Esophagus muscularis mucosa (tissue), 4 donors: ENCODE measurements around the gene RABAC1. TPM values are rescaled to one million over a fixed set of nuclear protein-coding genes. Genes with fewer than 3 reads are reported as not detected.

Experiments used
- DNase-seq: peaks from one replicate; pipeline ENCODE4 v3.0.0-alpha.2; 2017; ENCODE audit errors: extremely low spot score
- H3K27ac ChIP-seq, 4 donors: fragments of 200-600 bp; sonication (generic); replicated peaks in 1 of 4; 1 replicate in 3 of 4; 2 replicates in 1 of 4; pipeline ENCODE4 v1.5.1; 2016 to 2019; ENCODE audit warnings: mild to moderate bottlenecking in 1 of 4
- H3K27me3 ChIP-seq, 4 donors: fragments of 200-600 bp; sonication (generic); one replicate each; pipeline versions ENCODE4 v1.5.1 to v1.6.0; 2016 to 2019
- H3K36me3 ChIP-seq, 4 donors: fragments of 200-600 bp; sonication (generic); one replicate each; pipeline ENCODE4 v1.5.1; 2016 to 2019
- H3K4me1 ChIP-seq, 4 donors: fragments of 200-600 bp; sonication (generic); one replicate each; pipeline ENCODE4 v1.5.1; 2016 to 2019
- H3K4me3 ChIP-seq, 4 donors: fragments of 200-600 bp; sonication (generic); 1 replicate in 2 of 4; 2 replicates in 2 of 4; pipeline ENCODE4 v1.5.1; 2016 to 2019; ENCODE audit warnings: mild to moderate bottlenecking in 4 of 4, moderate library complexity in 1 of 4
- H3K9me3 ChIP-seq, 4 donors: fragments of 200-600 bp; sonication (generic); 1 replicate in 3 of 4; 2 replicates in 1 of 4; pipeline ENCODE4 v1.5.1; 2016 to 2019
- EP300 ChIP-seq: sonication (generic); formaldehyde crosslinking; IDR thresholded peaks from one replicate; pipeline ENCODE4 v1.6.1; 2017; ENCODE audit warnings: antibody characterized with exemption
- POLR2A ChIP-seq: fragments of 450-650 bp; IDR thresholded peaks from one replicate; pipeline ENCODE4 v1.6.1; 2017; ENCODE audit warnings: antibody characterized with exemption, moderate library complexity, mild to moderate bottlenecking, low read depth
- POLR2AphosphoS5 ChIP-seq, 2 donors: sonication (generic); formaldehyde crosslinking; IDR thresholded peaks; one replicate each; pipeline ENCODE4 v1.6.1; 2017; ENCODE audit warnings: antibody characterized with exemption in 2 of 2
- WGBS: methylation state at CpG from one replicate; pipeline ENCODE4 v1.1.5; 2018; 5-methylcytosine and 5-hydroxymethylcytosine counted together
- intact Hi-C: fragments of 100-400 bp; cut with DNase I; formaldehyde crosslinking; loops from one replicate; pipeline ENCODE4 v1.15.1; 2023
- total RNA-seq, 4 donors: library from RNA; depleted of rRNA; stranded (reverse); fragments of >200 nt; gene quantifications; one replicate each; pipeline versions ENCODE4 v1.1.0 to v1.2.1, GENCODE V29; 2016
- TF ChIP-seq, protein P1 (sequence below), 3 experiments: fragments of 200-600 bp in 2 of 3; fragments of 450-650 bp in 1 of 3; sonication (generic) in 2 of 3; IDR thresholded peaks; one replicate each; pipeline ENCODE4 v1.5.1; 2017 to 2019; ENCODE audit warnings: antibody characterized with exemption in 3 of 3, mild to moderate bottlenecking in 2 of 3, moderate library complexity in 1 of 3

Gene RABAC1
- total RNA-seq, 4 donors from 2014 or later, result 142 to 250 (median 201) TPM

DNA sequence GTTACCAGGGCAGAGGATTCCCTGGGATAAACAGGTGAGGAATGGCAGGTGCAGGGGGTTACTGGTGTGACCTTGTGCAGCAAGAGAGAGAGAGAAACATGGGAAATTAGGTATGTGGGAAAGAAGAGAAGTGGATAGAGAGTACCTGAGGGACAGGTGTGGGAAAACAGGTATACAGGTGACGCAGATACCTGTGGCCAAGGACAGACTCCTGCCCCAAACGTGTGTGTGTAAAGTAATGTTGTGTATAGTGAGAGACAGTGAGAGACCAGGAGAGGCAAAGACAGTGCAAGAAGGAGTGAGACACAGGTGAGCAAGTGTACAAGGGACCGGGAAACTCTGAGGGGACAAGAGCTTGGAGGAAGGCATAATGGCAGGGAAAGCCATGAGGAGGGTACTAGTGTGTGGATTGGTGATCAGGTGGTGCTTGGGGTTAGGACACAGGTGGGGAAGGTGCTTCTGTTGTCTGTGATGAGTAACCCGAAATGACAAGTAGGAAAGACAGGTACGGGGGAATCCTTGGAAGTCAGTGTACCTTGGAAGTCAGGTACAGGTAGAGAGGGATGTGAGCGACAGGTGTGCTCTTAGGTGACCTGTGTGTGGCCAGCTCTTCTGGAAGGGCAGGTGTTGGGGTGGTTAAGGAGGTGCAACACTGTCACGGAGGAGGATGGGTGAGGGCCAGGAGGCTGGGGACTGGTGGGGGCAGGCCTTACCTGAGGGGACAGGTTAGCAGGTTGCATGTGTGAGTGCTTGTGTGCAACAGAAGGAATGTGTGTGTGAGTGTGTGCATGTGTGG is 33.7 kb downstream of the RABAC1 start:
- Histone ChIP-seq H3K27ac (no peak overlapping the region), H3K9me3 (no peaks in the 10 kb centered on the region), H3K27me3 (peaks cover 5 to 100% (median 84%) of the 10 kb centered on the region in 4 donors), H3K4me3 (no peak overlapping the region), H3K36me3 (no peaks in the 10 kb centered on the region), H3K4me1 (peaks cover 17 to 24% (median 20%) of the 10 kb centered on the region in 4 donors)
- TF ChIP-seq, protein P1, sequence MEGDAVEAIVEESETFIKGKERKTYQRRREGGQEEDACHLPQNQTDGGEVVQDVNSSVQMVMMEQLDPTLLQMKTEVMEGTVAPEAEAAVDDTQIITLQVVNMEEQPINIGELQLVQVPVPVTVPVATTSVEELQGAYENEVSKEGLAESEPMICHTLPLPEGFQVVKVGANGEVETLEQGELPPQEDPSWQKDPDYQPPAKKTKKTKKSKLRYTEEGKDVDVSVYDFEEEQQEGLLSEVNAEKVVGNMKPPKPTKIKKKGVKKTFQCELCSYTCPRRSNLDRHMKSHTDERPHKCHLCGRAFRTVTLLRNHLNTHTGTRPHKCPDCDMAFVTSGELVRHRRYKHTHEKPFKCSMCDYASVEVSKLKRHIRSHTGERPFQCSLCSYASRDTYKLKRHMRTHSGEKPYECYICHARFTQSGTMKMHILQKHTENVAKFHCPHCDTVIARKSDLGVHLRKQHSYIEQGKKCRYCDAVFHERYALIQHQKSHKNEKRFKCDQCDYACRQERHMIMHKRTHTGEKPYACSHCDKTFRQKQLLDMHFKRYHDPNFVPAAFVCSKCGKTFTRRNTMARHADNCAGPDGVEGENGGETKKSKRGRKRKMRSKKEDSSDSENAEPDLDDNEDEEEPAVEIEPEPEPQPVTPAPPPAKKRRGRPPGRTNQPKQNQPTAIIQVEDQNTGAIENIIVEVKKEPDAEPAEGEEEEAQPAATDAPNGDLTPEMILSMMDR (IDR thresholded peaks at IDR 0.05), result no peak
- TF ChIP-seq POLR2AphosphoS5 (IDR thresholded peaks at IDR 0.05) (no peak), EP300 (no peak), POLR2A (no peak)
- no peak for DNase-seq
- intact Hi-C loops, result no loop called here
- 44% methylated on average over 7 of the region's 7 CpGs for WGBS

DNA sequence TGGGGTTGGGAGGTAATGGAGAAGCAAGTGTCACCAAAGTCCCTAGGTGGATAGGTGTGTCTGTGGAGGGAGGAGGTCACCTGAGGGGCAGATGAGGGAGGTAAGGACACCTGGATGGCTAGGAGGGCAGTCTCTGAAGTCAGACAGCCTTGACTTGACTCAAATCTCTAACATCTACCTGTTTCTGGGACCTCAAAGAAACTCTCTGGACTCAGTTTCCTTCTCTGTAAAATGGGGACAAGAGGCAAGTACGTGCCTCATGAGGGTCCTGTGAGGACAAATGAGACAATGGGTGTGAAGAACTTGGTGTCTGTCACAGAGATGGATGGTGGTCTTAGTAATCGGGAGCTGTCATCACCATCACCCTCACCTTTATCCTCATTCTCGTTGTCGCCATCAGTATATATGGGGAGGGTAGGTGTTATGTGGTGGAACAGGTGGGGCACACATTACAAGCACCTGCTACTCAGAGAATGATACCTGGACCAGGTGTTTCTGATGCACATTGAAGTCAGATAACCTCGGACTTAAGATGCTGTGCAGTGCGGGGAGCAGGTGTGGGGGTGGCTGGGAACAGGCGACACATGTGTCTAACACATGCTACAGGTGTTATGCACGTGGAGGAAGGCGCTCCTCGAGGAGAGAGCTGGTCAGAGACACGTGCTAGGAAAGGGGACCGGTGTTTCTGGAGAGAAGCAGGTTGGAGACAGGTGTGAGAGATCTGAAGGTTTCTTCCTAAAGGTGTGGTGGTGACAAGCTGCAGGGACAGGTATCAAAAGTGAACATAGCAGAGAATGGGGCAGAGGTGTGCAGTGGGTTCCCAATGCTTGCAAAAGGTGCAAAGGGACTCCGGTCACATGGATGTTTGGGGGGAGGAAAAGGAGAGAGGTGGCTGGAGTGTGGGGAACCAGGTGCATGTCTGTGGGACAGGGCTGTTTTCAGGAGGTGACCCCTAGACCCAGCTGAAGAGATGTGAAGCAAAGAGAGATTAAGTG is 34.7 kb downstream of the RABAC1 start:
- intact Hi-C loops, result no loop called here
- WGBS, result 45% methylated on average over 13 of the region's 13 CpGs
- Histone ChIP-seq H3K9me3 (no peaks in the 10 kb centered on the region), H3K27ac (no peak overlapping the region), H3K4me1 (peaks cover 17 to 21% (median 20%) of the 10 kb centered on the region in 4 donors), H3K36me3 (no peaks in the 10 kb centered on the region), H3K27me3 (peaks cover 5 to 100% (median 75%) of the 10 kb centered on the region in 4 donors), H3K4me3 (no peak overlapping the region)
- no peak for DNase-seq
- TF ChIP-seq POLR2A (no peak), EP300 (no peak), POLR2AphosphoS5 (IDR thresholded peaks at IDR 0.05) (no peak)
- TF ChIP-seq, protein P1 (IDR thresholded peaks at IDR 0.05), result no peak

DNA sequence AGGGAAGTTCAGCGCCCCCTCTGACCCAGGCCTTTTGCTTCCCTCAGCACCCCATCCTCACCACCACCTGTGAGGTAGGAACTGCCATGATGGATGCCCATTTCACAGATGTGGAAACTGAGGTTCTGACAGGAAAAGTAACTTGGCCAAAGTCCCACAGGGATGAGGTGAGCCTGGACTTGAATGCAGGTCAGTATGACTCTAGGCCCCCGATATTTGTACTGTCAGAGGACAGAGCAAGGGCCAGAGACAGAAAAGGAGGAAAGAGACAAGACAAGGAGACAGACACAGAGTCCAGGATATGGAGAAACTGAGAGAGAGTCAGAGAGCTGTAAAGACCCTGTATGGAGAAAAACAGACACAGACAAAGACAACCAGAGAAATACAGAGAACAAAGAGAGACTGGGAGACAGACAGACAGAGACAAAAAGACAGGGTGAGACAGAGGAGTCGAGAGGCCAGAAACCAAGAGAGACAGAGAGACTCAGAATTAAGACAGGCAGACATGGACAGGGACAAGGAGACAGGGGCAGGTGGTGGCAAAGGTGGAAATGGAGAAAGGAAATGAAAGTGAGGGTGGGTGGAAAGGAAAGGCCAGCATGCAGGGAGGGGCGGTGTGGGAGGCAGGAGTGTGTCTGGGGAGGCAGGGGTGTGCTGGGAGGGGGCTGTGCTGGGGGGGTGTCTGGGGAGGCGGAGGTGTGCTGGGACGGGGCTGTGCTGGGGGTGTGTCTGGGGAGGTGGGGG is 35.9 kb downstream of the RABAC1 start:
- no peak overlapping the region for H3K4me3 ChIP-seq
- H3K36me3 ChIP-seq, result no peaks in the 10 kb centered on the region
- intact Hi-C loops, result no loop called here
- H3K9me3 ChIP-seq, result no peaks in the 10 kb centered on the region
- H3K27ac ChIP-seq, result no peak overlapping the region
- H3K27me3 ChIP-seq, result peaks cover 5 to 100% (median 65%) of the 10 kb centered on the region in 4 donors
- no peak for DNase-seq
- peaks cover 6 to 10% (median 9%) of the 10 kb centered on the region in 4 donors for H3K4me1 ChIP-seq
- TF ChIP-seq POLR2AphosphoS5 (IDR thresholded peaks at IDR 0.05) (no peak), EP300 (no peak), POLR2A (no peak)
- TF ChIP-seq, protein P1 (IDR thresholded peaks at IDR 0.05), result no peak
- 32% methylated on average over 4 of the region's 6 CpGs for WGBS

DNA sequence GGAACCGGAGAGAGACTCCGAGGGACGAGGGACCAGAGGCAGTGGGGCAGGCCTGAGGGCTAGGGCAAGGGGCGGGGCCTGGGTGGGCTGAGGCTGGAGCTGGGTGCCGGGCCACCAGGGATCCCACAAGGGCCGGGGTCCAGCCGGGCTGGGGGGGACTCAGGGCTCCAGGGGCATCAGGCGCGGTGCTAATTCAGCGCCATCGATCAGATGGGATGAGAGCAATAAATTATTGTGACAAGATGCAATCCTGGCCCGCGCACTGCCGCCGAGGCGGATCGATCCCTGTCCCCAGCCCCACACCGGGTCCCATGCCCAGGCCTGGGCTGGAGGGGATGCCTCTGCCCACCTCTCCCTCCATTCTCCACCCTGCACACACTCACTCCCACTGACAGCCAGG is 36.5 kb downstream of the RABAC1 start:
- TF ChIP-seq EP300, result no peak
- TF ChIP-seq POLR2A, result no peak
- TF ChIP-seq, protein P1 (IDR thresholded peaks at IDR 0.05), result no peak
- no peak for TF ChIP-seq POLR2AphosphoS5 (IDR thresholded peaks at IDR 0.05)
- no peak overlapping the region for H3K27ac ChIP-seq
- H3K4me1 ChIP-seq, result peaks cover 0 to 4% (median 2%) of the 10 kb centered on the region in 4 donors
- WGBS, result 17% methylated on average over 16 of the region's 18 CpGs
- peaks cover under 1 to 100% (median 64%) of the 10 kb centered on the region in 4 donors for H3K27me3 ChIP-seq
- intact Hi-C loops, result no loop called here
- no peak overlapping the region for H3K4me3 ChIP-seq
- H3K36me3 ChIP-seq, result no peaks in the 10 kb centered on the region
- no peak for DNase-seq
- no peaks in the 10 kb centered on the region for H3K9me3 ChIP-seq
